CD4-positive, alpha-beta T cell treated with Interleukin-17A for 4 hours (primary cell): Measurements from ENCODE around the gene LRRC4B.
"Not testable (repeated sequence)": the region's sequence is repeated elsewhere in the genome, so short reads cannot be mapped to it uniquely, and the experiment has no call there.

Experiments
- DNase-seq: peaks from one replicate; pipeline ENCODE4 v3.0.0-alpha.2; 2020; ENCODE audit warnings: mixed read lengths

LRRC4B gene, protein sequence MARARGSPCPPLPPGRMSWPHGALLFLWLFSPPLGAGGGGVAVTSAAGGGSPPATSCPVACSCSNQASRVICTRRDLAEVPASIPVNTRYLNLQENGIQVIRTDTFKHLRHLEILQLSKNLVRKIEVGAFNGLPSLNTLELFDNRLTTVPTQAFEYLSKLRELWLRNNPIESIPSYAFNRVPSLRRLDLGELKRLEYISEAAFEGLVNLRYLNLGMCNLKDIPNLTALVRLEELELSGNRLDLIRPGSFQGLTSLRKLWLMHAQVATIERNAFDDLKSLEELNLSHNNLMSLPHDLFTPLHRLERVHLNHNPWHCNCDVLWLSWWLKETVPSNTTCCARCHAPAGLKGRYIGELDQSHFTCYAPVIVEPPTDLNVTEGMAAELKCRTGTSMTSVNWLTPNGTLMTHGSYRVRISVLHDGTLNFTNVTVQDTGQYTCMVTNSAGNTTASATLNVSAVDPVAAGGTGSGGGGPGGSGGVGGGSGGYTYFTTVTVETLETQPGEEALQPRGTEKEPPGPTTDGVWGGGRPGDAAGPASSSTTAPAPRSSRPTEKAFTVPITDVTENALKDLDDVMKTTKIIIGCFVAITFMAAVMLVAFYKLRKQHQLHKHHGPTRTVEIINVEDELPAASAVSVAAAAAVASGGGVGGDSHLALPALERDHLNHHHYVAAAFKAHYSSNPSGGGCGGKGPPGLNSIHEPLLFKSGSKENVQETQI

GRCh38 chr19:50567882-50568727, at the start of gene LRRC4B:
TSS of gene LRRC4B (minus strand) at chr19:50568435. CDS start at chr19:50548838, 19,597 bp downstream.
- DNase-seq = no peak

DNA sequence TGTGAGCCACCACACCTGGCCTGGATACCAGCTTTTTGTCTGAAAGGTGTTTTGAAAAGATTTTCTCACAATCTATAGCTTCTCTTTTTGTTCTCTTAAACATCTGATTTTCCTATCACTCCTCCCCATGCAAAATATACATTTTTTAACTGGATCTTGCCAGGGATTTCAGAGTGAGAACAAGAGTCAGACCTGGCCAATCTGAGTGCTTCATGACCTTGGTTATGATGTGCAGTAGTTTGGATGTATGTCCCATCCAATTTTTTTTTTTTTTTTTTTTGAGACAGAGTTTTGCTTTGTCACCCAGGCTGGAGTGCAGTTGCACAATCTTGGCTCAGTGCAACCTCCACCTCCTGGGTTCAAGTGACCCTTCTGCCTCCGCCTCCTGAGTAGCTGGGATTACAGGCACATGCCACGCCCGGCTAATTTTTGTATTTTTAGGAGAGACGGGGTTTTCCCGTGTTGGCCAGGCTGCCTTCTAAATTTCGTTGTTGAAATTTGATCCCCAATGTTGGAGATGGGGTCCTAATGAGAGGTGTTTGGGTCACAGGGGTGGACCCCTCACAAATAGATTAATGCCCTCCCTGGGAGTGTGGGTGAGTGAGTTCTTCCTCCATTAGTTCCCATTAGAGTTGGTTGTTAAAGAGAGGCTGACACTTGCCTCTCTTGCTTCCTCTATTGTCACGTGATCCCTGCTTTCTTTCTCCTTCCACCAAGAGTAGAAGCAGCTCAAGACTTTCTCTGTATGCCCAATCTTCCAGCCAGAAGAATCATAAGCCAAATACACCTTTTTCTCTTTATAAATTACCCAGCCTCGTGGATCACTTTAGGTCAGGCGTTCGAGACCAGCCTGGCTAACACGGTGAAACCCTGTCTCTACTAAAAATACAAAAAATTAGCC, 44.5 kb upstream of the LRRC4B start:
- DNase-seq = not testable (repeated sequence)

DNA sequence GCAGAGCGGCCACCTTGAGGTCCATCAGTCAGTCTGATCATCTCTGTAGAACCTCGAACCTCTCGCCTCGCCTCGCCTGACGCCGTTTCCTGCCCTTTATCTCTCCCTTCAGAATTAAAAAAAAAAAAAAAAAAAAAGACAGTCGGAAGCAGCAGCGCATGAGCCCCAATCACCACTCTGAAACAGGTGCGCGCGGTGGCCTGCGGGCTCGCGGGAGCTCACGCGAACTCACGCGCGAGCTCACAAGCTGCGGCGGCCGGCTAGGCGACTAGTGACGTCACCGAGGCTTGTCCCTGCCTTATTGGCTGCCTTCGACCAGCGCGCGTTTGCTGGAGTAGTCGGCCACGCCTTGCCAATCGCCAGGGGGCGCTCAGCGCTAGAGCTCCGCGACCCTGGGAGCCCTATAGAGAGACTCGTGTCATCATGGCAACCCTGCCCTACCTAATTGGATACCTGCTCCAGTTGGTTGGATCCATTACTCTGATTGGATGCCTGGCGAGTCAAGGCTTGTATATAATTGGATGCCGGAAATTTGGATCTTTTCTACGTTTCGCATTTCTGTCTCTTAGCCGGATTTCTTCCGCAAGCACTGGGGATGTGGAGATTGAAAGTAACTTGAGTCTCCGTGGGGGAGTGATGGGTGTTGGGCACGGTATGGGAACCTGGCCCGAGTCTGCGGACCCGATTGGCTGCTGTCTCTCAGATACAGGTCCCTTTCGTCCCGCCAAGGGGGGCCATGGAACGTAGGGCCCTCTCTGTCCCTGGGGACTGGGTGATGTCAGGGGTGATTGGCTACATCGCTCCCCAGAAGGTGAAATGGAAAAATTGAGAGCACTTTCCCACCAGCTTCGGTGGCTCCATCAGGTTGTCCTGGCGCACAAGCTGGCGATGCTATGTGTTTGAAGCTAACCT, 39.9 kb upstream of the LRRC4B start:
- peak; percentile 65 for DNase-seq

DNA sequence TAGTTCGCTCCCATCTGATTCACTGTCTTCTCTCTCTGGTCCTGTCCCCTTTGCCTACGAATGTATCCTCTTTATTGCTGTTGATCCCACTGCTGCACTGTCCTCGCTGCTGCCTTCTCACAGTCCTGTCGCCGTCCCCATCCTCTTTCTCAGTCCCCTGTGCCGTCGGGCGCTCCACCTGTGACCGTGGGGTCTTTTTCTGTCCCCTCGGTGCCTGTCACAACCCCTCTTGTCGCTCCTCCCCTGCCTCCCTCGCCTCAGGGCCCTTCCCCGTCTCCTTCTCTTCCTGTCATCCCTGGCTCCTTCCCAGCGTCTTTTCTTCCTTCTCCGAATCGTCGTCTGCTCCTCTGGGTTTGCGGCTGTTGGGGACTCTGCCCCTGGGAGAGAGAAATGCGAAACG, 39.2 kb upstream of the LRRC4B start:
- DNase-seq = no peak

GRCh38 chr19:50606059-50606836, 38.0 kb upstream of the LRRC4B start:
- DNase-seq = not testable (repeated sequence)

DNA sequence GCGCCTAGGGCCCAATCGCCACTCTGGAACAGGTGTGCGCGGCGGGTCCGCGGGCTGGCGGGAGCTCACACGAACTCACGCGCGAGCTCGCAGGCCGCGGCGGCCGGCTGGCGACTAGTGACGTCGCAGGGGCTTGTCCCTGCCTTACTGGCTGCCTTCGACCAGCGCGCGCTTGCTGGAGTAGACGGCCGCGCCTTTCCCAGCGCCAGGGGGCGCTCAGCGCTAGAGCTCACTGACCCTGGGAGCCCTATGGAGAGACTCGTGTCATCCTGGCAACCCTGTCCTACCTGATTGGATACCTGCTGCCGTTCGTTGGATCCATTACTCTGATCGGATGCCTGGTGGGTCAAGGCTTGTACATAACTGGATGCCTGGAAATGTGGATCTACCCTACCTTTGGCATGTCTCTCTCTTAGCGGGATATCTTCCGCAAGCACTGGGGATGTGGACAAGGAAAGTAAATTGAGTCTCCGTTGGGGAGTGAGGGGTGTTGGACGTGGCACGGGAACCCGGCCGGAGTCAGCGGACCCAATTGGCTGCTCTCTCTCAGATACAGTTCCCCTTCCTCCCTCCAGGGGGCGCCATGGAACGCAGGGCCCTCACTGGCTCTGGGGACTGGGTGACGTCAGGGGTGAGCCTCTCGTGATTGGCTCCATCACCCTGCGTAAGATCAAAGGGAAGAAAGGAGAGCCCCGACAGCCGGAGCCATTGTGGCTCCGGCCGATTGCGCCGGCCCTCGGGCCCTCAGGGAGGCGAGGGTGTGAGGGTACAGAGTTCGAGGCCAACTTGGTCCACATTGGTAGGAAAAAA, 36.2 kb upstream of the LRRC4B start:
- not testable (repeated sequence) for DNase-seq

DNA sequence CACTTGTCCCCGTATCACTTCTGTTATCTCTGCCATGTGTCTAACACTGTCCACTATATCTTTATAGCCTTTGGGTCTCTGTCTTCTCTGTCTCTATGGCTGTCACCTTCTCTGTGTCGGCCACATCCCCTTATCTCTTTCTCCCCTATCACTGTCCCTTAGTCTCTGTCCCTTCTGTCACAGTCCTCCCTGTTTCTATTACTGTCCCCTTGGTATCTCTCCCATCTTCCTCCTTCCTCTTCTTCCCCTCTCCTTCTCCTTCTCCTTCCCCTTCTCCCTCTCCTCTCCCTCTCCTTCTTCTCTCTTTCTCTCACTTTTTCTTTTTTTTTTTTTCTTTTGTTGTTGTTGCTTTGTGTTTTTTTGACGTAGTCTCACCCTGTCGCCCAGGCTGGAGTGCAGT, 34.7 kb upstream of the LRRC4B start:
- no peak for DNase-seq

DNA sequence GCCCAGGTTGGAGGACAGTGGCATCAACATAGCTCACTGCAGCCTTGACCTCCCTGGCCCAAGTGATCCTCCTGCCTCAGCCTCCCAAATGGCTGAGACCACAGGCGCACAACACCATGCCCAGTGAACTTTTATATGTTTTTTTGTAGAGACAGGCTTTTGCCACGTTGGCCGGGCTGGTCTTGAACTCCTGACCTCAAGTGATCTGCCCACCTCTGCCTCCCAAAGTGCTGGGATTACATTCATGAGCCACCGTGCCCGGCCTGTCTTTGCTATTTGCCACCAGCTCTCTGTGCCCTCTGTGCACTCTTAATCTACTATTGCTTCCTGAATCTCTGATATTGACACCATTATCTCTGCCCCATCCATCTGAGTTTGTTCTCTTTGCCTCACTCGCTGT, 34.3 kb upstream of the LRRC4B start:
- no peak for DNase-seq

GRCh38 chr19:50602089-50602422, 33.8 kb upstream of the LRRC4B start:
- DNase-seq = no peak

DNA sequence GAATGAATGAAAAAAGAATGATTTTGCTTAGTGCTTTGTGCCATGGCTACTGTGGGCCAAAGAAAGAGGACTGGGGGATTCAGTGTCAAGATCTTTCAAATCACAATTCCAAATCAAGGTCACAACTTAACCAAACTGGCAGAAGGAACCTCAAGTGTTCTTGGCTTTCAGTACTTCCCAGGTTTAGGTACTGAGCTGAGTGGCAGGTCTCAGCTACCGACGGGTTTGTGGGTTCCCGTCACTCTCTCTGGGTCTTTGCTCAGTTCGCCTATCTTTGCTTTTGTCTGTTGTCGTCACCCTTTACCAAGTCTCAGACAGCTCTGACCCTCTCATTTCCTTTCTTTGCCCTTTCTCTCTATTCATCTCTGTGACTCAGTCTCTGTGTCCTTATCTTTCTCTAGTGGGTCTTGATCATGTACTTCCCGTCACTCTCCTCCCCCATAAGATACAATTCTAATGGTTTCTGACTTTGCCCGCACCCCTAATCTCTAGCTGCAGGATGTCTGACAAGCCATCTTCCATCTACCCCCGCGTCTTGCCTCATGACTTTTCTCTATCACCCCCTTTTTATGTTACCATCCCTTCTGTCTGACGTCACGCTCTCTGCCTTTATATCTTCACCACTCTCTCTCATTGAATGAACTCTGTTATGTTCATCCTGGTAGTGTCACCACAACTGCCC, 33.3 kb upstream of the LRRC4B start:
- DNase-seq = no peak

- DNase-seq = no peak
Observed at GRCh38 chr19:50599427-50599826, 31.2 kb upstream of the LRRC4B start.

- DNase-seq = no peak
Observed at GRCh38 chr19:50590191-50590590, 22.0 kb upstream of the LRRC4B start.

- DNase-seq = not testable (repeated sequence)
Observed at GRCh38 chr19:50581795-50582660, 13.8 kb upstream of the LRRC4B start.

GRCh38 chr19:50580970-50581634, 12.9 kb upstream of the LRRC4B start:
- DNase-seq = no peak

DNA sequence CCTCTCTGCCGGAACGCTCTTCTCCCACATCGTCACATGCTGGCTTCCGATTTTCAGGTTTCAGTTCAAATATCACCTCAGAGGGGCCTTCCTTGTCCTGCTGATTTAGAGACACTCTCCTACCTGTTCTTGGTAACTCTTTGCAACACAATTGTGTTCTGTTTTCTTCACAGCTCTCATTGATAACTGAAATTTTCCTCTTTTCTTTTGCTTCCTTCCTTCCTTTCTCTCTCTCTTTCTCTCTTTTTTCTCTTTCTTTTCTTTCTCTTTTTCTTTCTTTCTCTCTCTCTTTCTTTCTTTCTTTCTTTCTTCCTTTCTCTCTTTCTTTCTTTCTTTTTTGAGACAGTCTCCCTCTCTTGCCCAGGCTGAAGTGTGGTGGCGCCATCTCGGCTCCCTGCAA, 12.0 kb upstream of the LRRC4B start:
- DNase-seq = no peak

GRCh38 chr19:50576769-50577168, 8.5 kb upstream of the LRRC4B start:
- not testable (repeated sequence) for DNase-seq
